Activated B cell treated with CpG ODN at 0.5 μM for 24 hours (primary cell): ENCODE results near the gene SGF29. TPM values are rescaled to one million over a fixed set of nuclear protein-coding genes. Genes with fewer than 3 reads are reported as not detected.
A peak's percentile ranks its signal among the peaks of the same experiment; 100 is the strongest.

Experiments
- ATAC-seq: fragments of 200-7000 bp; cut with Tn5 transposase; one replicate; pipeline ENCODE4 v1.10.0; 2021; ENCODE audit warnings: low read depth, mild to moderate bottlenecking, moderate library complexity
- CTCF ChIA-PET: fragments of 350-600 bp; sonication (Branson Sonifier 250); formaldehyde crosslinking; loops from one replicate; lab custom pipeline; 2021; ENCODE audit warnings: antibody characterized with exemption; lab: Charles Lee
- POLR2A ChIA-PET: fragments of 350-600 bp; sonication (Branson Sonifier 250); formaldehyde crosslinking; loops from one replicate; lab custom pipeline; 2021; ENCODE audit warnings: antibody characterized with exemption; lab: Charles Lee
- DNase-seq: peaks from one replicate; pipeline ENCODE4 v3.0.0; 2022
- H3K27ac Mint-ChIP-seq: one replicate; pipeline ENCODE4 v1.8.0; 2020; ENCODE audit warnings: mixed read lengths
- H3K27me3 Mint-ChIP-seq: one replicate; pipeline ENCODE4 v1.8.0; 2021; ENCODE audit warnings: mixed read lengths
- H3K36me3 Mint-ChIP-seq: one replicate; pipeline ENCODE4 v1.8.0; 2021; ENCODE audit warnings: low read depth, mixed read lengths
- H3K4me1 Mint-ChIP-seq: one replicate; pipeline ENCODE4 v1.8.0; 2021; ENCODE audit warnings: mixed read lengths
- H3K4me3 Mint-ChIP-seq: one replicate; pipeline ENCODE4 v1.8.0; 2020; ENCODE audit warnings: mild to moderate bottlenecking, mixed read lengths
- H3K9me3 Mint-ChIP-seq: one replicate; pipeline ENCODE4 v1.8.0; 2020; ENCODE audit warnings: mixed read lengths
- intact Hi-C: fragments of 100-400 bp; cut with micrococcal nuclease; formaldehyde crosslinking; loops from one replicate; pipeline ENCODE4 v1.15.1; 2024
- total RNA-seq: library from RNA; stranded (reverse); gene quantifications from 2 replicates; pipeline ENCODE4 v1.2.3, GENCODE V29; 2022
- TF ChIP-seq, protein P1 (sequence below): fragments of 200-600 bp; IDR thresholded peaks from one replicate; pipeline ENCODE4 v1.8.0; 2022; ENCODE audit warnings: antibody characterized with exemption, mild to moderate bottlenecking

Gene SGF29
- total RNA-seq, 1 donor from 2014 or later = 40.3 TPM

DNA sequence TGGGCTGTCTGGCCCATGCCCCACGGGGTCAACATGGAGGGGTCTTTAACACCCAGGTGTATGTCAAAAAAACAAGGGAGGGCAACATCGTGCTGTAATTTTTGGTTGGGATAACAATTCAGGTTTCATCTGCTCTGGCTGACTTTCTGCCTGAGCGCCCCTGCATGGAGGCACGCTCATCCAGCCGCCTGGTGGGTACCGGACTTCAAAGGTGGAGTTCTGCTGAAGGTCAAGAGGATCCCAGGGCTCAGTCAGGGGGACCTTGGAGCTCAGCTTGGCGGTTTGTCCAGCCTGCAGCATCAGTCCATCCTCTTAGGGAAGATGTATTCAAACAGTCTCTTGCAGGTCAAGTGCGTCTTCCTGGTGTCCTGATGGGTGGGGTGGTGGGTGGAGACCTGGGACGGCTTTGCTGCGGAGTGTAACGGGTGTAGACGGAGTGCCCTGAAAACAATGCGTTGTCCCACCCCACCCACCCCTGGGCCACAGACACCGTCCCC lies 5.4 kb upstream of the SGF29 start:
- Mint-ChIP-seq H3K36me3 (no peaks in the 10 kb centered on the region), H3K4me1 (peaks cover 3% of the 10 kb centered on the region), H3K27ac (no peak overlapping the region), H3K4me3 (no peak overlapping the region), H3K27me3 (peaks cover 18% of the 10 kb centered on the region), H3K9me3 (no peaks in the 10 kb centered on the region)
- TF ChIP-seq, protein P1, sequence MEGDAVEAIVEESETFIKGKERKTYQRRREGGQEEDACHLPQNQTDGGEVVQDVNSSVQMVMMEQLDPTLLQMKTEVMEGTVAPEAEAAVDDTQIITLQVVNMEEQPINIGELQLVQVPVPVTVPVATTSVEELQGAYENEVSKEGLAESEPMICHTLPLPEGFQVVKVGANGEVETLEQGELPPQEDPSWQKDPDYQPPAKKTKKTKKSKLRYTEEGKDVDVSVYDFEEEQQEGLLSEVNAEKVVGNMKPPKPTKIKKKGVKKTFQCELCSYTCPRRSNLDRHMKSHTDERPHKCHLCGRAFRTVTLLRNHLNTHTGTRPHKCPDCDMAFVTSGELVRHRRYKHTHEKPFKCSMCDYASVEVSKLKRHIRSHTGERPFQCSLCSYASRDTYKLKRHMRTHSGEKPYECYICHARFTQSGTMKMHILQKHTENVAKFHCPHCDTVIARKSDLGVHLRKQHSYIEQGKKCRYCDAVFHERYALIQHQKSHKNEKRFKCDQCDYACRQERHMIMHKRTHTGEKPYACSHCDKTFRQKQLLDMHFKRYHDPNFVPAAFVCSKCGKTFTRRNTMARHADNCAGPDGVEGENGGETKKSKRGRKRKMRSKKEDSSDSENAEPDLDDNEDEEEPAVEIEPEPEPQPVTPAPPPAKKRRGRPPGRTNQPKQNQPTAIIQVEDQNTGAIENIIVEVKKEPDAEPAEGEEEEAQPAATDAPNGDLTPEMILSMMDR = no peak
- DNase-seq (no peak), ATAC-seq (no peak)
- POLR2A ChIA-PET = no interaction called here
- CTCF ChIA-PET = interaction anchor here (0.6 kb wide), 1 partner anchor 399 kb away, joined by 3 read pairs; no protein-coding TSS in a partner anchor
- intact Hi-C loops = no loop called here

DNA sequence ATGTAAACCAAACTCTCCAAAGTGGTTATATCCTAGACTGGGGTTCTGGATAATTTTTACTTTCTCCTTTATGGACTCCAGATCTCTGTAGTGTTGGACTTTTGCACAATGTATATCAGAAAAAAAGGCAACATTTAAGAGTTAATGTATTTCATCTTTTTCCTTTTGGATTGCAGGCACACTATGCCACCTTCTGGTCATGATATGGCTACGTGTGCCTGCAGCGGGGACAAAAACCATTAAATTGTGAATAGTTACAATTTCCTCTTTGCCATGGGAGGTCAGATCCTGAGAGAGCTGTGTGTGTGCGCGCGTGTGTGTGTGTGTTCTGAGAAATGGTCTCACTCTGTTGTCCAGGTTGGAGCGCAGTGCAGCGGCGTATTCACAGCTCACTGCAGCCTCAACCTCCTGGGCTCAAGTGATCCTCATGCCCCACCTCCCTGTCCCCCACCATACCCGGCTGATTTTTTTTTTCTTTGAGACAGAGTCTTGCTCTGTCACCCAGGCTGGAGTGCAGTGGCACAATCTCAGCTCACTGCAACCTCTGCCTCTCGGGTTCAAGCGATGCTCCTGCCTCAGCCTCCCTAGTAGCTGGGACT lies 4.3 kb upstream of the SGF29 start:
- ATAC-seq (no peak), DNase-seq (no peak)
- Mint-ChIP-seq H3K9me3 (no peaks in the 10 kb centered on the region), H3K27me3 (peaks cover 16% of the 10 kb centered on the region), H3K4me3 (no peak overlapping the region), H3K27ac (no peak overlapping the region), H3K36me3 (peaks cover 2% of the 10 kb centered on the region), H3K4me1 (peaks cover 8% of the 10 kb centered on the region)
- ChIA-PET POLR2A (interaction anchor here (0.6 kb wide), 1 partner anchor 269 kb away, joined by 9 read pairs; no protein-coding TSS in a partner anchor), CTCF (no interaction called here)
- TF ChIP-seq, protein P1 = no peak
- intact Hi-C loops = no loop called here

DNA sequence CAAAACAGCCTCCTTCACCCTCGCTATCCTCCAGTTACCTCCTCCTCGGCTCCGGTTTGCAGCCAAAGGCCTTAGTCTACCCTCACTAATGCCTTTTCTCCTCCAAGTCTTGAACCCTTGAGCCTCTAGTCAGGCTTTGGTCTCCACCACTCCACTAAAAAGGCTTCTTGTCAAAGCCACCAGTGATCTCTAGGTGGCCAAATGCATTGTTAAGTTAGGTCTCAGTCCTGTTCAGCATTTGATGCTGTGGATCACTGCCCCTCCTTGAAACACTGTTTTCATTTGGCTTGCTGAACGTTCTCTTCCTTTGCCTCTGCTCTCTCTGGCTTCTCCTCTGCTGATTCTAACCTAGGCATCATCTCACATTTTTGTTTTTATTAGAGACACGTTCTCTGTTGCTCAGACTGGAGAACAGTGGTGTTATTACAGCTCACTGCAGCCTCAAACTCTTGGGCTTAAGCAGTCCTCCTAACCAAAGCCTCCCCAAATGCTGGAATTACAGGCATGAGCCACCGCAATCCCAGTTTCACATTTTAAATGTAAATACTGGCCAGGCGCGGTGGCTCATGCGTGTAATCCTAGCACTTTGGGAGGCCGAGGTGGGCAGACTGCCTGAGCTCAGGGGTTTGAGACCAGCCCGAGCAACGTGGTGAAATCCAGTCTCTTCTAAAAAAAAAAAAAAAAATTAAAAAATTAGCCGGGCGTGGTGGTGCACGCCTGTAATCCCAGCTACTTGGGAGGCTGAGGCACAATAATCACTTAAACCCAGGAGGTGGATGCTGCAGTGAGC lies 1.1 kb downstream of the SGF29 start:
- TF ChIP-seq, protein P1 = no peak
- POLR2A ChIA-PET = interaction anchor here (0.5 to 4.0 kb wide), 6 partner anchors 13 to 85 kb away, joined by 3 to 20 read pairs (median 4); partner anchors contain the start of genes APOBR and CLN3
- H3K36me3 Mint-ChIP-seq = peaks cover 29% of the 10 kb centered on the region
- intact Hi-C loops = loop anchor here (5.0 kb wide), 2 partner anchors 62 to 267 kb away; partner anchors contain the start of gene ATXN2L
- CTCF ChIA-PET = interaction anchor here (1.1 kb wide), 1 partner anchor 11 kb away, joined by 3 read pairs; no protein-coding TSS in a partner anchor
- H3K4me1 Mint-ChIP-seq = peaks cover 27% of the 10 kb centered on the region
- H3K4me3 Mint-ChIP-seq = peak overlapping the region; percentile 76
- no peaks in the 10 kb centered on the region for H3K9me3 Mint-ChIP-seq
- peak overlapping the region; percentile 71 for H3K27ac Mint-ChIP-seq
- H3K27me3 Mint-ChIP-seq = no peaks in the 10 kb centered on the region
- ATAC-seq (no peak), DNase-seq (no peak)

DNA sequence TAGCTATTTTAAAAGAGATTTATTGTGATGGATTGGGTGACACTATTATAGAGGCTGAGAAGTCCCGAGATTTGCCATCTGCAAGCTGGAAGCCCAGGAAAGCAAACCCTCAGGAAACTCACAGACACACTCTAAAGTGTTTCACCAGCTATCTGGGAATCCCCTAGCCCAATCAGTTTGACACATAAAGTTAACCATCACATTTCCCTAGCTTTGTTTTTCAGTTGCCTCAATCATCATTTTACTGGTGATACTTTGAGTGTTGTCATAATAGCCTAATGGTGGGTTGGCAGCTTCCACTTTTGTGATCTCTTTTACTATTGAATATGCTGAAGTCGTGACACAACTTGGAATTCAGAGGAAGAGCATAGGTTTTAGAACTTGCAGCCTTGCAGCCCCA lies 1.8 kb downstream of the SGF29 start:
- H3K36me3 Mint-ChIP-seq = peaks cover 29% of the 10 kb centered on the region
- H3K9me3 Mint-ChIP-seq = no peaks in the 10 kb centered on the region
- no peak for ATAC-seq
- TF ChIP-seq, protein P1 = no peak
- intact Hi-C loops = no loop called here
- no peak for DNase-seq
- no peaks in the 10 kb centered on the region for H3K27me3 Mint-ChIP-seq
- no peak overlapping the region for H3K27ac Mint-ChIP-seq
- CTCF ChIA-PET = interaction anchor here (1.1 kb wide), 1 partner anchor 63 kb away, joined by 3 read pairs; no protein-coding TSS in a partner anchor
- POLR2A ChIA-PET = interaction anchor here (0.5 to 4.0 kb wide), 3 partner anchors 47 to 64 kb away, joined by 3 to 20 read pairs (median 4); partner anchors contain the start of genes APOBR and CLN3
- peaks cover 28% of the 10 kb centered on the region for H3K4me1 Mint-ChIP-seq
- H3K4me3 Mint-ChIP-seq = peak overlapping the region; percentile 19

DNA sequence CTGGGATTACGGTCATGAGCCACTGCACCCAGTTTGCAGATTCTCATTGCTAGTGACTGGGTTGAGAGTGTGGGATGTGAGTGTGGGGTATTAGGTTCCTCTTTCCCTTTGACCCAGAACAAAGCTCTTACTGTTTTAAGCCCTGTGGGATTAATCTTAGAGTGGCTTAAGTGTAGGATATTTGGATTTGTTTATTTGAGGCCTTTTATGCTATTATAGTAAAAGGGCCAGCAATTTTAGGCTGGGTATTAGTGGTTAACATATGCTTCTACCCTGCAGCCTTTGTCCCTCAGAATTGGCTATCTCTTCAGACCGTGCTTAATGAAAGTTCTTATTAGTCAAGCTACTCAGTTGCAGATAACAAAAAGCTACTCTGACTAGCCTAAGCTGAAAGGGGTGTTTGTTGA lies 3.2 kb downstream of the SGF29 start:
- ATAC-seq = no peak
- Mint-ChIP-seq H3K4me3 (no peak overlapping the region), H3K9me3 (no peaks in the 10 kb centered on the region), H3K36me3 (peaks cover 29% of the 10 kb centered on the region), H3K27me3 (no peaks in the 10 kb centered on the region), H3K4me1 (peaks cover 28% of the 10 kb centered on the region), H3K27ac (no peak overlapping the region)
- DNase-seq = no peak
- TF ChIP-seq, protein P1 = no peak
- CTCF ChIA-PET = no interaction called here
- intact Hi-C loops = no loop called here
- POLR2A ChIA-PET = interaction anchor here (4.0 kb wide), 1 partner anchor 65 kb away, joined by 20 read pairs; the partner anchor contains the start of gene CLN3
